IPS-NIHi11 (cell line): ENCODE data around the gene SLC26A4.

Experiments
- DNase-seq: peaks from one replicate; pipeline ENCODE4 v3.0.0; 2012; ENCODE audit warnings: mixed read lengths, low spot score

SLC26A4 gene

DNA sequence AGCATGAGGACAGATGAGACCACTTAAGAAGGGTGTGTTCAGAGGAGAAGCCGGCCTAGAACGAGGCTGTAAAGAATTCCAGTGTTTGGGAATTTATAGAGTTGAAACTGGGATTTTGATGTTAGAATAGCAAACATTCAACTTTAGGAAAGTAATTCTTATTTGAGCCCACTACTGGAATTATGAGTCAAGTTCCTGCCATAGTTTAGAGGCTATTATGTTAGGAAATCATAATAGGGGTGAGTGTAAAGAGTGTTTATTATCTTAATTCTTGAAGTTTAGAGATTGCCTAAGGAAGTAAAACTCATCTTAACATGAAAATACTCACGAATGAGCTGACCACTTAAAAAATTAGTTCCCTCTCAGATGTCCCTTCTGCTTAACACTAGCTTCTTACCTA, 85.4 kb downstream of the SLC26A4 start:
- no peak for DNase-seq

DNA sequence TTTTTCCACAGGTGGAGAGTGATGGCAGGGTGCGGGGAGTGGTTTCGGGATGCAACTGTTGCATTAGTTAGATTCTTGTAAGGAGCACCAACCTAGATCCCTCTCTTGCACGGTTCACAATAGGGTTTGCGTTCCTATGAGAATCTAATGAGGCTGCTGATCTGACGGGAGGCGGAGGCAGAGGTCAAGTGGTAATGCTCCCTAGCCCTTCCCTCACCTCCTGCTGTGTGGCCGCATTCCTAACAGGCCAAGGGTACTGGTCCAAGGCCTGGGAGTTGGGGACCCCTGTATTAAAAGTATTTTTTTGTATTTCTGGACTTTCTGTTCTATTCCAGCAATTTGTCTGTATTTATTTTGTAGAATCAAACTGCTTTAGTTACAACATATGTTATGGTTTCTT, 90.5 kb downstream of the SLC26A4 start:
- no peak for DNase-seq

DNA sequence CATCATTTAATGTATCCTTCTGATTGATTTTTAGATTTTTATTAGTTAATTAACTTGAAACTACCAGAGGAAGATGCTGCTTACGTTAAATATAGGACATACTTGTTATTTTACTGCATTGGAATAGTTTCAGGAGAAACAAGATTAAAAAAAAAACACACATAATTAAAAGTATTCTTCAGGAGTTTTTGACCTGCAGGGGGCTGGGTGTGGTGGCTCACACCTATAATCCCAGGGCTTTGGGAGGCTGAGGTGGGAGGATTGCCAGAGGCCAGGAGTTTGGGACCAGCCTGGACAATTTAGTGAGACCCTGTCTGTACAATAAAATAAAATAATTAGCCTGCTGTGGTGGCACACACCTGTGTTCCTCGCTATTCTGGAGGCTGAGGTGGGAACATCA, 94.0 kb downstream of the SLC26A4 start:
- DNase-seq = no peak

DNA sequence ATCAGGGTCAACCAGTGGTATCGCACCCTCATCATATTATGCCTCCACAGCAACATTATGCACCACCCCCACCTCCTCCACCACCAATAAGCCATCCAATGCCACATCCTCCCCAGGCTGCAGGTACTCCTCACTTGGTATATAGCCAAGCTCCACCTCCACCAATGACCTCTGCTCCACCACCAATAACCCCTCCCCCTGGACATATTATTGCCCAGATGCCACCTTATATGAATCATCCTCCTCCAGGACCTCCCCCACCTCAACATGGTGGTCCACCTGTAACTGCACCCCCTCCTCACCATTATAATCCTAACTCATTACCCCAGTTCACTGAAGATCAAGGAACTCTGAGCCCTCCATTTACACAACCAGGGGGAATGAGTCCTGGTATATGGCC, 98.0 kb downstream of the SLC26A4 start:
- DNase-seq = no peak

DNA sequence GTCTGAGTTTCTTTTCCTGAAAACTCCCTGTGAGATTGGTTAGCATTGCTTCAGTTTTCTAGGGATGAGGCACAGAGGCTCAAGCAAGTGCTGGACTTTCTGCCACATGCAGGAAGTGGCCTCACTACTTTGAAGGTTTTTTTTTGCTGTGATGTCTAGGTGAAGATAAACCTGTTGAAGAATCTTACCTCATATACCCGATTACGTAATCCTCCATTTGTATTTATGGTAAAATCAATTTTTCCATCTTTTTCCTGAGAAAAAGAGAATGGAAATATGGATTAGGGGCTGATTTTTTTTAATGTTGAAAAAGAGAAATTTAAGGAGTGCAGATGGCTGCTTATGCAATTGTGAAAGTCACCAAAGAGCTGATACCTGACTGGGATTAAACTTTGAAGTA, 106.8 kb downstream of the SLC26A4 start:
- no peak for DNase-seq
